Measurements from ENCODE around the gene SP7. TPM values are rescaled to one million over a fixed set of nuclear protein-coding genes. Genes with fewer than 3 reads are reported as not detected.

The SP7 gene
- total and polyA plus RNA-seq, 10 of the 15 experiments (the other 5 are each of a cell fraction or from before 2014, with no cell fraction given): 0.05 to 0.11 TPM; not detected in 8

DNA sequence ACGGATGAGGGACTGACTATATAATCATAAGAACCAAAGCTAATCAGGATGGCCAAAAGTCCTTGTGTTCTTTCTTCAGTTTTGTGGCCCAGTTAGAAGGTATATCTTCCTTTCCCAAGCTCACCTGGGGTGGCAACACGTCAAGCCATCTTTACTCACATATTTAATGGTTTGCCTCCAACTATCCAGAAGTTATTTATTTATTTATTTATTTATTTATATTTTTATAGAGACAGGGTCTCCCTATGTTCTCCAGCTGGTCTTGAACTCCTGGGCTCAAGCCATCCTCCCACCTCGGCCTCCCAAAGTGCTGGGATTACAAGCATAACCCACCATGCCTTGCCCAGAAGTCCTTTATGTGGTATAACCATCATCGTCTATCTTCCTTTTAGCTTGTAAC is 11.8 kb upstream of the SP7 start (continued):
- no peak for TF ChIP-seq MAX (IDR thresholded peaks at IDR 0.05; ENCODE audit: low read depth, low read length)
- no peak for TF ChIP-seq WRNIP1 (IDR thresholded peaks at IDR 0.05; ENCODE audit: borderline replicate concordance, low read depth, low read length)
- TF ChIP-seq, protein P1, sequence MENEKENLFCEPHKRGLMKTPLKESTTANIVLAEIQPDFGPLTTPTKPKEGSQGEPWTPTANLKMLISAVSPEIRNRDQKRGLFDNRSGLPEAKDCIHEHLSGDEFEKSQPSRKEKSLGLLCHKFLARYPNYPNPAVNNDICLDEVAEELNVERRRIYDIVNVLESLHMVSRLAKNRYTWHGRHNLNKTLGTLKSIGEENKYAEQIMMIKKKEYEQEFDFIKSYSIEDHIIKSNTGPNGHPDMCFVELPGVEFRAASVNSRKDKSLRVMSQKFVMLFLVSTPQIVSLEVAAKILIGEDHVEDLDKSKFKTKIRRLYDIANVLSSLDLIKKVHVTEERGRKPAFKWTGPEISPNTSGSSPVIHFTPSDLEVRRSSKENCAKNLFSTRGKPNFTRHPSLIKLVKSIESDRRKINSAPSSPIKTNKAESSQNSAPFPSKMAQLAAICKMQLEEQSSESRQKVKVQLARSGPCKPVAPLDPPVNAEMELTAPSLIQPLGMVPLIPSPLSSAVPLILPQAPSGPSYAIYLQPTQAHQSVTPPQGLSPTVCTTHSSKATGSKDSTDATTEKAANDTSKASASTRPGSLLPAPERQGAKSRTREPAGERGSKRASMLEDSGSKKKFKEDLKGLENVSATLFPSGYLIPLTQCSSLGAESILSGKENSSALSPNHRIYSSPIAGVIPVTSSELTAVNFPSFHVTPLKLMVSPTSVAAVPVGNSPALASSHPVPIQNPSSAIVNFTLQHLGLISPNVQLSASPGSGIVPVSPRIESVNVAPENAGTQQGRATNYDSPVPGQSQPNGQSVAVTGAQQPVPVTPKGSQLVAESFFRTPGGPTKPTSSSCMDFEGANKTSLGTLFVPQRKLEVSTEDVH (IDR thresholded peaks at IDR 0.05; ENCODE audit: low read depth, partially characterized antibody): no peak
- TF ChIP-seq EP300 (IDR thresholded peaks at IDR 0.05; ENCODE audit: borderline replicate concordance in 1 of 2, control insufficient read depth in 1 of 2, low read depth in 2 of 2, low read length in 2 of 2): no peak
- no peak for TF ChIP-seq PAX8 (IDR thresholded peaks at IDR 0.05)
- TF ChIP-seq CREM (IDR thresholded peaks at IDR 0.05; ENCODE audit: low read depth): no peak
- no peak for TF ChIP-seq NR2C2 (IDR thresholded peaks at IDR 0.05; ENCODE audit: borderline replicate concordance, control insufficient read depth, insufficient read length, low read depth)

- H3K4me2 ChIP-seq (ENCODE audit: control insufficient read depth, insufficient read depth): no peak overlapping the region
- no peaks in the 10 kb centered on the region for H3K79me2 ChIP-seq (ENCODE audit: control insufficient read depth, insufficient read depth, low read length)
- TF ChIP-seq EGR1 (IDR thresholded peaks at IDR 0.05; ENCODE audit: borderline replicate concordance in 1 of 2, low read depth in 2 of 2, low read length in 2 of 2) (no peak), SIX5 (IDR thresholded peaks at IDR 0.05; ENCODE audit: low read depth, low read length, severe bottlenecking) (no peak), NRF1 (conservative IDR thresholded peaks at IDR 0.05; ENCODE audit: low read depth, low read length) (no peak), CBFB (IDR thresholded peaks at IDR 0.05; ENCODE audit: low read depth) (no peak), POLR2AphosphoS5 (IDR thresholded peaks at IDR 0.05; ENCODE audit: low read length) (no peak), SPI1 (IDR thresholded peaks at IDR 0.05; ENCODE audit: borderline replicate concordance, insufficient read depth, low read depth, low read length) (no peak), SMARCA5 (IDR thresholded peaks at IDR 0.05) (no peak)
- ChIA-PET RAD21 (ENCODE audit: unreplicated experiment) (interaction anchor here (1.4 to 2.5 kb wide), 3 partner anchors 23 to 162 kb away, joined by 5 to 8 read pairs (median 6); no protein-coding TSS in a partner anchor), CTCF (interaction anchor here (1.9 to 7.5 kb wide), 7 partner anchors 12 to 189 kb away, joined by 4 to 240 read pairs (median 16); partner anchors contain the start of genes AAAS and SP7), POLR2A (interaction anchor here (1.1 kb wide), 1 partner anchor 79 kb away, joined by 4 read pairs; no protein-coding TSS in a partner anchor), SMC1A (ENCODE audit: uncharacterized antibody, unreplicated experiment) (interaction anchor here (1.1 to 4.2 kb wide), 4 partner anchors 23 to 186 kb away, joined by 3 to 123 read pairs (median 6); partner anchors contain the start of gene AAAS)
- no TSS peak for BruUV-seq (replicated peaks)
- H3K27me3 ChIP-seq (replicated peaks in 1 of 2; ENCODE audit: control insufficient read depth in 2 of 2, insufficient read depth in 2 of 2, low read length in 1 of 2): no peaks in the 10 kb centered on the region; a peak in 1 of 4 replicates
- no peaks in the 10 kb centered on the region for H3K36me3 ChIP-seq (ENCODE audit: control insufficient read depth in 2 of 2, insufficient read depth in 2 of 2, low read length in 1 of 2)
- H2AFZ ChIP-seq (ENCODE audit: control insufficient read depth, low read depth, low read length): no peak overlapping the region
- H4K20me1 ChIP-seq (ENCODE audit: control insufficient read depth, insufficient read depth): no peaks in the 10 kb centered on the region
- no peak overlapping the region for H3K4me3 ChIP-seq
- ATAC-seq (no peak), FAIRE-seq (no peak), DNase-seq (ENCODE audit: low read depth, low spot score) (no peak)
- intact Hi-C loops (cut with micrococcal nuclease; ENCODE audit: unreplicated experiment) (no loop called here), in situ Hi-C loops (cut with MboI) (loop anchor here (5.0 kb wide), 1 partner anchor 76 kb away; the partner anchor contains the start of gene AMHR2)
- no peaks in the 10 kb centered on the region for H3K9me3 ChIP-seq (replicated peaks; ENCODE audit: control insufficient read depth, insufficient read depth, low read length)
- peaks cover 5% of the 10 kb centered on the region for H3K4me1 ChIP-seq (ENCODE audit: control insufficient read depth, insufficient read depth, low read length)
- no peak overlapping the region for H3K9ac ChIP-seq (ENCODE audit: control insufficient read depth, insufficient read depth, low read length)
- H3K27ac ChIP-seq (ENCODE audit: control insufficient read depth, insufficient read depth): no peak overlapping the region
- WGBS (ENCODE audit: insufficient coverage, insufficient replicate concordance, low lambda C conversion rate, missing lambda C conversion rate): 91% methylated on average over 1 of the region's 1 CpG
Measured at GRCh38 chr12:53346491-53346890, 10.3 kb upstream of the SP7 start.
